HL-60 (cell line): Measurements from ENCODE around the gene RNF220.
A peak's percentile ranks its signal among the peaks of the same experiment; 100 is the strongest.

Experiments
- DNase-seq, 2 experiments: peaks; one replicate each; pipeline ENCODE4 v3.0.0-alpha.2; 2010 to 2020; ENCODE audit warnings: low read depth in 1 of 2, low spot score in 1 of 2
- H3K27ac ChIP-seq: fragments of 250-450 bp; sonication (Bioruptor Pico); replicated peaks from 2 replicates; pipeline ENCODE4 v1.5.1; 2020; ENCODE audit warnings: mild to moderate bottlenecking, moderate library complexity
- H3K27me3 ChIP-seq: fragments of 250-450 bp; sonication (Bioruptor Pico); 2 replicates; pipeline ENCODE4 v1.5.1; 2021; ENCODE audit warnings: mild to moderate bottlenecking, moderate library complexity; ENCODE audit not compliant: insufficient read depth, poor library complexity, severe bottlenecking
- H3K4me3 ChIP-seq: replicated peaks from 2 replicates; pipeline ENCODE4 v1.5.1; 2011; ENCODE audit warnings: mild to moderate bottlenecking, control low read depth, low read length; ENCODE audit not compliant: insufficient read depth
- GABPA ChIP-seq: IDR thresholded peaks from 2 replicates; pipeline ENCODE4 v1.6.1; 2012; ENCODE audit warnings: low read depth
- POLR2AphosphoS5 ChIP-seq: IDR thresholded peaks from 2 replicates; pipeline ENCODE4 v1.6.1; 2012; ENCODE audit warnings: low read depth
- SPI1 ChIP-seq: IDR thresholded peaks from 2 replicates; pipeline ENCODE4 v1.6.1; 2012; ENCODE audit warnings: low read depth, mild to moderate bottlenecking, borderline replicate concordance
- long read RNA-seq: library from polyadenylated mRNA; unstranded; transcript quantifications from one replicate; pipeline ENCODE4 v2.0.0, GENCODE V29; 2020
- TF ChIP-seq, protein P1 (sequence below): IDR thresholded peaks from one replicate; pipeline ENCODE4 v1.5.1; 2011; ENCODE audit warnings: low read length, control low read depth, inconsistent platforms; ENCODE audit not compliant: insufficient read depth
- TF ChIP-seq, protein P2 (sequence below): IDR thresholded peaks from 2 replicates; pipeline ENCODE4 v1.6.1; 2012; ENCODE audit warnings: low read depth; ENCODE audit not compliant: insufficient replicate concordance

The RNF220 gene
- long read RNA-seq, partial matches to known transcripts, result 4 of 5 reads
- long read RNA-seq, other reads (novel, unspliced or antisense), result 1 of 5 reads

DNA sequence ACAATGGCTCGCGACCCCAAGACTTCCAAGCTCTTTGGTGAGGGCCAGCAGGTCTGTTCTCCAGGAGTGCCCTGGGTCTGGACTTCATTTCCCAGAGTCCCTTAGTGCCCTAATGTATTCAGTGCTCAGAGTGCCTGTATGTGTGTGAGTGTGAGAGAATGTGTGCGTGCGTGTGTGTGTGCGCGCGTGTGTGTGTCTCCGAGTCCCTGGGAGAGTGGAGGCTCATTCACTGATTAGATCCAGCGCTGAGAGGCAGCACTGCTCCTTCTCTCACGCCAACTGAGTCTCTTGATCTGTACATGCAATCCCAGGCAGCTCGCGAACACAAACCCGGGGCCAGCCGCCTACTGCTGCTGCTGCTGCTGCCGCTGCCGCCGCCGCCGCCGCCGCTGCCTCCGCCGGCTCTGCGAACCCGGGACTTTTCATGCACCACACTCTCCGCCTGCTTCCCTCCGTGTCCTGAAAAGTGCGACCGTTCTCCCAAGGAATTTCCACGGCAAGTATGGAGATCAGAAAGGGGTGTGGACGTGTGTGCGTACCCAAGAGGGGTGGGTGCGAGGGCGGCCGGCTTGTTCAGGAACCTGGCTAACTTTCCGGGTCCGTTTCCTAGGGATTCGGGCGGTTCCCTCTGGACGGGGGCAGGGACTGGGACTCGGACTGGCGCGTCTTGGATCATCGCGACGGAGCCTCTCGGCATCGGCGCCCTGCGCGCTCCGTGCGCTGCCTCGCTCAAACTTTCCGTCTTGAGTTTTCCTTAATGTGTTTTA is at the start of gene RNF220:
Gene RNF220 (plus strand): TSS at position 225 of the 767 bp plus-strand sequence.
- Histone ChIP-seq H3K27me3 (peaks cover 76% of the 10 kb centered on the region), H3K4me3 (peak within 1 kb of the TSS; percentile 2; the same call in 1 of the 2 replicates), H3K27ac (no peak within 1 kb of the TSS)
- TF ChIP-seq, protein P1, sequence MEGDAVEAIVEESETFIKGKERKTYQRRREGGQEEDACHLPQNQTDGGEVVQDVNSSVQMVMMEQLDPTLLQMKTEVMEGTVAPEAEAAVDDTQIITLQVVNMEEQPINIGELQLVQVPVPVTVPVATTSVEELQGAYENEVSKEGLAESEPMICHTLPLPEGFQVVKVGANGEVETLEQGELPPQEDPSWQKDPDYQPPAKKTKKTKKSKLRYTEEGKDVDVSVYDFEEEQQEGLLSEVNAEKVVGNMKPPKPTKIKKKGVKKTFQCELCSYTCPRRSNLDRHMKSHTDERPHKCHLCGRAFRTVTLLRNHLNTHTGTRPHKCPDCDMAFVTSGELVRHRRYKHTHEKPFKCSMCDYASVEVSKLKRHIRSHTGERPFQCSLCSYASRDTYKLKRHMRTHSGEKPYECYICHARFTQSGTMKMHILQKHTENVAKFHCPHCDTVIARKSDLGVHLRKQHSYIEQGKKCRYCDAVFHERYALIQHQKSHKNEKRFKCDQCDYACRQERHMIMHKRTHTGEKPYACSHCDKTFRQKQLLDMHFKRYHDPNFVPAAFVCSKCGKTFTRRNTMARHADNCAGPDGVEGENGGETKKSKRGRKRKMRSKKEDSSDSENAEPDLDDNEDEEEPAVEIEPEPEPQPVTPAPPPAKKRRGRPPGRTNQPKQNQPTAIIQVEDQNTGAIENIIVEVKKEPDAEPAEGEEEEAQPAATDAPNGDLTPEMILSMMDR, result no peak
- TF ChIP-seq POLR2AphosphoS5 (no peak), GABPA (no peak)
- DNase-seq, result peak in 1 of 2 experiments; percentile 44

DNA sequence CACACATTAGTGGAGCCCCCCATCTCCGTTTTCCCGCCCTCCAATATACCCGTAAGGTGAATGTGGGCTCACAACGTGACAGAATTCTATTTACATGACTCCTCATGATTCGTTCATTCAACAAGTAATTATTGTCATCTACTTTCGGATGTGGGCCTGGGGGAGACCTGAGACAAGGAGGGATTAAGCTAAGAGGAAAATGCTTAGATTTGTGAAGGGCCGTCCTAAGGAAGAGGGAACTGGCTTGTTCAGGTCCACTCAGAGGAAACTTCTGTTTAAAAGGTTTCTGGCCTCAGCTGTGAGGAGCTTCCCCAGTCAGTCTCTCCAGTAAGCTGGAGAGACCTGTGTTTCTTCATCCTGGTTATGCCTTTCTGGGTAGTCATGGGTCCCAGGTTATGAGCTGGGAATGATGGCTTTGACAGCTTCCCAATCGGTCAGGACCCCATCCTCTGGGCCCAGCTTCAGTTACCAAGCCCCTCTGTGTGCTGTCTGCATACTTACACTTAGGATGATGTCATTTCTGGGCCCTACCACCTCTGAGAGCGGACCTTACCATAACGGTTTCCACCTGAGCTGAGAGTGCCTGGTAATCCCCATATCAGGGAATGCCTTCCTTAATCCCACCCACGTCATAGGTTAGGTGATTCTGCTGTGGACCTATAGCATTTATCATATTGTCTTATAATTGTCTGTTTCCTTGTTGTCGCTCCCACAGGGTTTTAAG is 49.3 kb upstream of the RNF220 start:
- DNase-seq, result peak; percentile 9 to 18
- no peaks in the 10 kb centered on the region for H3K27me3 ChIP-seq
- no peak overlapping the region for H3K27ac ChIP-seq
- H3K4me3 ChIP-seq, result peak overlapping the region; percentile 28
- TF ChIP-seq POLR2AphosphoS5 (no peak), SPI1 (peak; percentile 16; the same call in 1 of the 2 replicates)
- TF ChIP-seq, protein P2, sequence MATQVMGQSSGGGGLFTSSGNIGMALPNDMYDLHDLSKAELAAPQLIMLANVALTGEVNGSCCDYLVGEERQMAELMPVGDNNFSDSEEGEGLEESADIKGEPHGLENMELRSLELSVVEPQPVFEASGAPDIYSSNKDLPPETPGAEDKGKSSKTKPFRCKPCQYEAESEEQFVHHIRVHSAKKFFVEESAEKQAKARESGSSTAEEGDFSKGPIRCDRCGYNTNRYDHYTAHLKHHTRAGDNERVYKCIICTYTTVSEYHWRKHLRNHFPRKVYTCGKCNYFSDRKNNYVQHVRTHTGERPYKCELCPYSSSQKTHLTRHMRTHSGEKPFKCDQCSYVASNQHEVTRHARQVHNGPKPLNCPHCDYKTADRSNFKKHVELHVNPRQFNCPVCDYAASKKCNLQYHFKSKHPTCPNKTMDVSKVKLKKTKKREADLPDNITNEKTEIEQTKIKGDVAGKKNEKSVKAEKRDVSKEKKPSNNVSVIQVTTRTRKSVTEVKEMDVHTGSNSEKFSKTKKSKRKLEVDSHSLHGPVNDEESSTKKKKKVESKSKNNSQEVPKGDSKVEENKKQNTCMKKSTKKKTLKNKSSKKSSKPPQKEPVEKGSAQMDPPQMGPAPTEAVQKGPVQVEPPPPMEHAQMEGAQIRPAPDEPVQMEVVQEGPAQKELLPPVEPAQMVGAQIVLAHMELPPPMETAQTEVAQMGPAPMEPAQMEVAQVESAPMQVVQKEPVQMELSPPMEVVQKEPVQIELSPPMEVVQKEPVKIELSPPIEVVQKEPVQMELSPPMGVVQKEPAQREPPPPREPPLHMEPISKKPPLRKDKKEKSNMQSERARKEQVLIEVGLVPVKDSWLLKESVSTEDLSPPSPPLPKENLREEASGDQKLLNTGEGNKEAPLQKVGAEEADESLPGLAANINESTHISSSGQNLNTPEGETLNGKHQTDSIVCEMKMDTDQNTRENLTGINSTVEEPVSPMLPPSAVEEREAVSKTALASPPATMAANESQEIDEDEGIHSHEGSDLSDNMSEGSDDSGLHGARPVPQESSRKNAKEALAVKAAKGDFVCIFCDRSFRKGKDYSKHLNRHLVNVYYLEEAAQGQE, result no peak

DNA sequence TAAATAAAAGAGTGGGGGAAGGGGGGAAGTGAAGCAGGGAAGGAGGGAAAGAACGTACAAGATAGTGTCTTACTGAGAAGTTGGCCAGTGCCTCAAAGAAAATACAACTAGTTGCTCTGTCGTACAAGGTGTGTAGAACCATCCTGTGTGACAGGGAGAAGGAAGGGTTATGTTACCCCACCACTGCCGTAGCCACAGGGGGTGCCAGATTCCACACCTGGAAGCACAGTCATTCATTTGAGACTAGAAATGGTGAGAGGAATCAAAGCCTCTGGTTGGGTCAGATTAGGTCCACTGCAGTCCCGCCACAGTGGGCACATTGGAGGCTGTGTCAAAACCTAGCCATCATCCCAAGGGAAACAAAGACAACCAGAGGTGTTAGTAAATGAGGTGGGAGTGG is 47.3 kb upstream of the RNF220 start:
- Histone ChIP-seq H3K27ac (no peak overlapping the region), H3K4me3 (no peak overlapping the region), H3K27me3 (no peaks in the 10 kb centered on the region)
- no peak for TF ChIP-seq SPI1
- TF ChIP-seq, protein P2, result no peak
- TF ChIP-seq, protein P1, result no peak
- TF ChIP-seq POLR2AphosphoS5, result no peak
- TF ChIP-seq GABPA, result no peak
- no peak for DNase-seq

DNA sequence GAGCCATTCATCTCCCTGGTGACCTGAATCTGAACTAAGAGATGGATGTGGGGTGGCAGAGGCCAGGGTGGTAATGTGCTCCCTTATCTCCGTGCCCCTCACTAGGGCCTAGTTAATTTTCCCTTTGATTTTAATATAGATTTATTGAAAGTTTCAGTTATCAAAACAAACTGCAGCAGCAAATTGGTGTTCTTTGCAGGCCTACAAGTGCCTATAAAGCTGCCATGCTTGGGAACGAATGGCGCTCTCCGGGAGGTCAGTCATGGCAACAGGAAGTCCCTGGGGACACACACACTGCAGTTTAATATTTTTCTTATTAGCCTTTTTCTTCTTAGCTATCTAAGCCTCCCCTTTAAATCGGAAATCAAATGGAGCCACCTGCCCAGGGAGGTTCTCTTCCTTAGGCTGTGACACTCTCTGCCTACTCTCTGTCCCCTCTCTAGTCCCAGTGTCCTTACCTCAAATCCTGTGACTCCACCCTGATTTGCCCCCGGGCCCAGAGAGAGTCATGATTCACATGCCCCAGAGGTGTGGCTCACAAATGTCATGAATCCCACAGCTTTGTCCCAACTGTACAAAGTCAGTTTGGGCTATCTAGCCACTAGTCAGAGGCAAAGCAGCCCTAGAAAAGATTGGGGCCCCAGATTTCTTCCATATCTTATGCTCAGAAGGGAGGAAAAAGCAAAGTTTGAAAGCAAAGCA is 45.7 kb upstream of the RNF220 start:
- H3K27ac ChIP-seq, result no peak overlapping the region
- DNase-seq, result no peak
- TF ChIP-seq, protein P1, result no peak
- TF ChIP-seq SPI1 (no peak), GABPA (no peak), POLR2AphosphoS5 (no peak)
- TF ChIP-seq, protein P2, result no peak
- H3K4me3 ChIP-seq, result no peak overlapping the region
- no peaks in the 10 kb centered on the region for H3K27me3 ChIP-seq
